Activated CD4-positive, alpha-beta T cell treated with anti-CD3 and anti-CD28 coated beads for 1 hour (primary cell): ENCODE results near the gene NRIP2.
"Not testable (repeated sequence)": the region's sequence is repeated elsewhere in the genome, so short reads cannot be mapped to it uniquely, and the experiment has no call there.

Experiments
- DNase-seq: peaks from one replicate; pipeline ENCODE4 v3.0.0-alpha.2; 2020

The NRIP2 gene

GRCh38 chr12:2834581-2835491, at the start of gene NRIP2:
TSS of gene NRIP2 (minus strand) at chr12:2835035. CDS start at chr12:2834983, 52 bp downstream.
- DNase-seq, result no peak

GRCh38 chr12:2879853-2880252, 45.0 kb upstream of the NRIP2 start:
- DNase-seq, result no peak

- no peak for DNase-seq
These were observed 43.3 kb upstream of the NRIP2 start for GRCh38 chr12:2877953-2878732.

GRCh38 chr12:2877047-2877952, 42.5 kb upstream of the NRIP2 start, which contains the start of the genes FOXM1 and RHNO1:
TSS of gene FOXM1 (minus strand) at chr12:2877174. CDS start at chr12:2874478, 2,696 bp downstream.
TSS of gene RHNO1 (plus strand) at chr12:2877223. CDS start at chr12:2885367, 8,144 bp downstream.
- DNase-seq, result peak; percentile 79

- no peak for DNase-seq
These were observed 41.7 kb upstream of the NRIP2 start for GRCh38 chr12:2876431-2877046.

- not testable (repeated sequence) for DNase-seq
These were observed 34.3 kb upstream of the NRIP2 start for GRCh38 chr12:2868986-2869632.

GRCh38 chr12:2864198-2864597, 29.4 kb upstream of the NRIP2 start:
- DNase-seq, result no peak

GRCh38 chr12:2863402-2863801, 28.6 kb upstream of the NRIP2 start:
- DNase-seq, result not testable (repeated sequence)

GRCh38 chr12:2862876-2863275, 28.0 kb upstream of the NRIP2 start:
- no peak for DNase-seq

GRCh38 chr12:2860170-2860569, 25.3 kb upstream of the NRIP2 start:
- DNase-seq, result no peak

- DNase-seq, result no peak
These were observed 24.1 kb upstream of the NRIP2 start for GRCh38 chr12:2858944-2859421.

- no peak for DNase-seq
These were observed 23.5 kb upstream of the NRIP2 start for GRCh38 chr12:2858334-2858733.

- DNase-seq, result no peak
These were observed 22.7 kb upstream of the NRIP2 start for GRCh38 chr12:2857576-2857975.

- DNase-seq, result no peak
These were observed 22.2 kb upstream of the NRIP2 start, which contains the start of gene TEX52 for GRCh38 chr12:2857021-2857431. TSS of gene TEX52 (minus strand) at chr12:2857039. CDS start at chr12:2857026, 13 bp downstream.

- no peak for DNase-seq
These were observed 21.2 kb upstream of the NRIP2 start for GRCh38 chr12:2856051-2856450.

GRCh38 chr12:2855546-2855945, 20.7 kb upstream of the NRIP2 start:
- no peak for DNase-seq

GRCh38 chr12:2854669-2855453, 20.0 kb upstream of the NRIP2 start:
- no peak for DNase-seq

- DNase-seq, result peak; percentile 15
These were observed 18.8 kb upstream of the NRIP2 start for GRCh38 chr12:2853626-2854025.

GRCh38 chr12:2851931-2852330, 17.1 kb upstream of the NRIP2 start:
- DNase-seq, result no peak

GRCh38 chr12:2845280-2845679, 10.4 kb upstream of the NRIP2 start:
- no peak for DNase-seq
